Left cardiac atrium (tissue), 4 donors: ENCODE results near the gene NCK1. TPM values are rescaled to one million over a fixed set of nuclear protein-coding genes. Genes with fewer than 3 reads are reported as not detected.
"Not testable (repeated sequence)": the region's sequence is repeated elsewhere in the genome, so short reads cannot be mapped to it uniquely, and the experiment has no call there.

Experiments
- ATAC-seq, 2 donors: fragments of 200-7000 bp; cut with Tn5 transposase; one replicate each; pipeline ENCODE4 v1.9.1; 2020; ENCODE audit warnings: mild to moderate bottlenecking in 2 of 2, moderate library complexity in 2 of 2
- DNase-seq: peaks from one replicate; pipeline ENCODE4 v3.0.0-alpha.2; 2020
- intact Hi-C, 2 donors: fragments of 100-400 bp; cut with DNase I; formaldehyde crosslinking; loops; one replicate each; pipeline versions ENCODE4 v1.14.1 to v1.15.1; 2022 to 2023
- total RNA-seq, 2 donors: library from RNA; stranded (reverse); fragmentation: NEBNext Ultra II Directional; extraction: Animal tissue kit (Norgen Biotek cat#: 25700); gene quantifications; one replicate each; pipeline ENCODE4 v1.2.1, GENCODE V29; 2021
- donor health status: DM: no; HTN: yes; CAD: no.
- donor health status: DM: no; HTN: yes; CAD: no; lungs with severe emphysema.
- donor health status: DM: yes; HTN: yes; CAD: no.
- donor health status: Dilated cardiomyopathy.

Gene NCK1
- total RNA-seq, 2 donors from 2014 or later: 29.5 to 29.9 TPM

- ATAC-seq (no peak), DNase-seq (no peak)
- intact Hi-C loops: no loop called here
Observed at GRCh38 chr3:136901391-136901790, 39.4 kb downstream of the NCK1 start.

GRCh38 chr3:136902530-136902929, 40.5 kb downstream of the NCK1 start:
- intact Hi-C loops, ATAC-seq, DNase-seq: not testable (repeated sequence)

GRCh38 chr3:136903899-136904298, 41.9 kb downstream of the NCK1 start:
- DNase-seq: no peak
- no peak for ATAC-seq
- intact Hi-C loops: no loop called here

DNA sequence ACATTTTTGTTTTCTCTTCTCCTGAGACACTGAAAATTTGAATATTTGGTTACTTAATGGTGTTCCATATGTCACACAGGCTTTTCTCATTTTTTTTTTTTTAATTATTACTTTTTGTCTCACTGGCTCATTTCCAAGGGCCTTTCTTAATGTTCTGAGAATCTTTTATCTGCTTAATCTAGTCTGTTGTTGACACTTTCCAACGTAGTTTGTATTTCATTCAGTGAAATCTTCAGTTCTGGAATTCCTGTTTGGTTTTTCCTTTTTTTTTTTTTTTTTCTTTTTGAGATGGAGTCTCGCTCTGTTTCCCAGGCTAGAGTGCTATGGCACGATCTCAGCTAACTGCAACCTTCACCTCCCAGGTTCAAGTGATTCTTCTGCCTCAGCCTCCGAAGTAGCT, 42.7 kb downstream of the NCK1 start:
- ATAC-seq (no peak), DNase-seq (no peak)
- intact Hi-C loops: no loop called here

DNA sequence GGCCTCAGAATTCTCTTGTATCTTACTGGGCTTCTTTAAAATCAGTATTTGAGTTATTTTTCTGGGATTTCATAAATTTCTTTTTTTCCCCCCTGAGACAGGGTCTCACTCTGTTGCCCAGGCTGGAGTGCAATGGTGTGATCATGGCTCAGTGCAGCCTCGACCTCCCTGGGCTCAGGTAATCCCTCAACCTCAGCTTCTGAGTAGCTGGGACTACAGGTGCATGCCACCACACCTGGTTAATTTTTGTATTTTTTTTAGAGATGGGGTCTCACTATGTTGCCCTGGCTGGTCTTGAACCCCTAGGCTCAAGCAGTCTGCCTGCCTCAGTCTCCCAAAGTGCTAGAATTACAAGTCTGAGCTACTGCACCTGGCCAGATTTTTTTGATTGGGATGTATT, 43.5 kb downstream of the NCK1 start:
- intact Hi-C loops: no loop called here
- ATAC-seq (no peak), DNase-seq (no peak)

- ATAC-seq: no peak
- DNase-seq: no peak
- intact Hi-C loops: no loop called here
Observed at GRCh38 chr3:136906725-136907124, 44.7 kb downstream of the NCK1 start.

DNA sequence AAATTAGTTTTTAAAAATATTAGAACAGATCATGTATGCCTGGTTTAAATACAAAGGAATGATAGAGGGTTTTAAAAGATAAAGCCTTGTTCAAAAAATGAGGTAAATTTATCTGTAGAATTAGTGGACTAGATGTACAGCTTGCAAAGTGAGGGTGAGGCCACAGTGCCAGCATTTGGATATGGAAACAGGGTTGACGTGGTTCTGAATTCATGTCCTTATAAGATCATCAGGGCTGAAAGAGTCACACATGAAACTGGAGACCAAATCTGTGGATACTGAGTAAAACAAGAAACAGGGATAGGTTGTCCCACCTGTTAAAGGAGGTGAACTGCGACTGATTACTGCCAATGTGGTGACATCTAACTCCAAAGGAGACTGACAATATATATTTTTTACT, 46.3 kb downstream of the NCK1 start:
- ATAC-seq (no peak), DNase-seq (no peak)
- intact Hi-C loops: no loop called here

- no peak for DNase-seq
- intact Hi-C loops: no loop called here
- ATAC-seq: no peak
Observed at GRCh38 chr3:136909187-136909586, 47.2 kb downstream of the NCK1 start.

- DNase-seq: no peak
- ATAC-seq: no peak
- intact Hi-C loops: no loop called here
Observed at GRCh38 chr3:136910697-136911096, 48.7 kb downstream of the NCK1 start.

DNA sequence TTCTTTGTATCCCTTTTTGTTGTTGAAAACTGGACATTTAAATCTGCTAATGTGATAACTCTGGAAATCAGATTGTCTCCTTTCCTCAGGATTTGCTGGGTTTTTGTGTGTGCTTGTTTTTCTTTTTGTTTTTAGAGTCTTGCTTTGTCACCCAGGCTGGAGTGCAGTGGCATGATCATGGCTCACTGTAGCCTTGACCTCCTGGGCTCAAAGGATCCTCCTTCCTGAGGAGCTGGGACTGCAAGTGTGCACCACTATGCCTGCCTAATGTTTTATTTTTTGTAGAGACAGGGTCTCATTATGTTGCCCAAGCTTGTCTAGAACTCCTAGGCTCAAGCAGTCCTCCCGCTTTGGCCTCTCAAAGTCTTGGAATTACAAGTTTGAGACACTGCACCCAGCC, 51.2 kb downstream of the NCK1 start:
- intact Hi-C loops: no loop called here
- ATAC-seq (no peak), DNase-seq (no peak)

DNA sequence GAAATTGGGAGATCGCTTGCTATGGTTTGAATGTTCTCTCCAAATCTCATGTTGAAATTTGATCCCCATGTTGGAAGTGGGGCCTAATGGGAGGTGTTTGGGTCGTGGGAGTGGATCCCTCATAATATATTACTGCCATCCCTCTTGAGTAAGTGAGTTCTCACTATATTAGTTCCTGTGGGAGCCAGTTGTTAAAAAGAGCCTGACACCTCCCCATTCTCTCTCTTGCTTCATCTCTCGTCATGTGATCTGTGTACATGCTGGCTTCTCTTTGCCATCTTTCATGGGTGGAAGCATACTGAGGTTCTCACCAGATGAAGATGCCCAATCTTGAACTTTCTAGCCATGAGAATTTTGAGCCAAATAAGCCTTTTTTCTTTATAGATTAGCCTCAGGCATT, 52.7 kb downstream of the NCK1 start:
- ATAC-seq (no peak), DNase-seq (no peak)
- intact Hi-C loops: no loop called here

- intact Hi-C loops: no loop called here
- ATAC-seq (no peak), DNase-seq (no peak)
Observed at GRCh38 chr3:136916223-136916622, 54.2 kb downstream of the NCK1 start.

GRCh38 chr3:136919799-136920580, 58.0 kb downstream of the NCK1 start:
- intact Hi-C loops: no loop called here
- DNase-seq (no peak), ATAC-seq (peak in 1 of 2 donors; percentile 47)

GRCh38 chr3:136920904-136921611, 59.0 kb downstream of the NCK1 start:
- no peak for DNase-seq
- intact Hi-C loops: no loop called here
- ATAC-seq: no peak

DNA sequence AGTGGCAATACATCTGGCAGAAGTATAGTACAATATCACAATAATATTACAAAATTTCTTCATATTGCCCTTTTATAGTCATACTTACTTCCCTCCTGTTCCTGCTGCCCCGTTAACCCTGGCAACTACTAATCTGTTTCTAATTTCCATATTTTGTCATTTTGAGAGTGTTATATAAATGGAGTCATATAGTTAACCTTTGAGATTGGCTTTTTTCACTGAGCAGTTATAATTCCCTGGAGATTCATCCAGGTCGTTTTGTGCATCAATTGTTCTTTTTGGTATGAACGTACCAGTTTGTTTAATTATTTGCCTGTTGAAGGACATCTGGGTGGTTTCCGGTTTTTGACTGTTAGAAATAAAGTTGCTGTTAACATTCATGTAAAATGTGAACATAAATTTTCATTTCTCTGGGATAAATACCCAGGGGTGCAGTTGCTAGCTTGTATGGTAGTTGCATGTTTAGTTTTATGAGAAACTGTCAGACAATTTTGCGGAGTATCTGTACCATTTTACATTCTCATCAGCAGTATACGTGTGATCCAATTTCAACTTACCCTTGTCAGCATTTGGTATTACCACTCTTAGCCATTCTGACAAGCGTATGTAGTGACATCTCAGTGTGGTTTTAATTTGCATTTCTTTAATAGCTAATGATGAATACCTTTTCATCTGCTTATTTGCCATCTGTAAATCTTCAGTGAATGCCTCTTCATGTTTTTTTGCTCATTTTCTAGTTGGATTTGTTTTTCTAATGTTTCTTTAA, 63.6 kb downstream of the NCK1 start:
- intact Hi-C loops: no loop called here

DNA sequence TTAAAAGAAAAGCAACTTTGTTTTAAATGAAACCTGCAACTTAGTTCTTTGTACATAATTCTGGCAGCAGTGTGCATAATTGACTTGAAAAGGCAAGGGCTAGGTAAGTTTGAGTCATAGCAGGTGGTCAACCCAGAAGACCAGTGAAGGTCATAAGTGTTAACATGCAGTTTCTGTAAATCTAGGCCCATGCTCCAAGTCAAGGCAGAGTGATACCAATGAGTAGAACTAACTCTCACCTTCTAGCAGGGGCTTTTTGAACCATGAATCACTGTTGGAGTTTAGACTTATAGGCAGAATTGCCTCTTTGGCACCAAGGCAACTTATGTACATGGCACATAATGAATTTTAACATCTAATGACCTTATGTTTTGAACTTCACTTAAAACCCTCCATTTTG, 66.2 kb downstream of the NCK1 start:
- intact Hi-C loops: no loop called here
- ATAC-seq (no peak), DNase-seq (no peak)

More for the DNA sequence above, 63.6 kb downstream of the NCK1 start:
- peak in 1 of 2 donors; percentile 50 for ATAC-seq
- no peak for DNase-seq

DNA sequence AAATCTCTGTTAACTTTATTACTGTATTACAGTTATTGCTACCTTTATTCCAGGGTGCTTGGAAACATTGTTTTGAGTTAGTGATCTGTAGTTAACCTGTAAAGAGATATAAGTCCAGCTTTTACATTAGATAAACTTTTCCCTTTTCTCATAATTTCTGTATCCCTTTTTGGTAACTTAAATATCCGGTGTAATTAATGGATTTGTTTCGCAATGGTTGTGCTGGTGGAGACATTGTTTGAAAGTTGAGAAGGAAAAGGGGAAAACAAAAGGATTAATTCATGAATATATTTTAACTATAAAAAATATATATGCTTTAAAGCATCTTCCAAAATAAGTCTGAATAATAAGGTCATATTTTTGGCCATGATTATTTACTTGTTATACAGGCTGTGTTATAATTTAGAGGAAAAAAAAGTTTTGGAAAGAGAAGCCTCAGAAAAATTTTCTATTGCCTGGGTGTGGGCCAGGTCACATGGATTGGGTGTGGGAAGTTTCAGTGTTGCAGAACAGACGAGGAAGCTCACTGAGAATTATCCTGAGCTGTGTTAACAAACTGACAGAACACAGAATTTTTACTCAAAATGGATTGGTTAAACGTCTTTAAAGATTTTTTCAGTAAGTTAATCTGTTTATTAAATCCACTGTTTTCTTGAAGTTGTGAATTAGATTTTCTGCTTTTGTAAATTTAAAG, 68.1 kb downstream of the NCK1 start:
- intact Hi-C loops: no loop called here
- DNase-seq (peak; percentile 67), ATAC-seq (peak in 1 of 2 donors; percentile 85)

- no peak for ATAC-seq
- intact Hi-C loops: no loop called here
- DNase-seq: no peak
Observed at GRCh38 chr3:136931606-136932005, 69.6 kb downstream of the NCK1 start.

- DNase-seq: no peak
- intact Hi-C loops: no loop called here
- ATAC-seq: no peak
Observed at GRCh38 chr3:136932523-136932922, 70.5 kb downstream of the NCK1 start.
